HG02884 (cell line): Measurements from ENCODE around the gene C16orf54.
"Not testable (repeated sequence)": the region's sequence is repeated elsewhere in the genome, so short reads cannot be mapped to it uniquely, and the experiment has no call there.

ENCODE experiments used
- ATAC-seq: cut with Tn5 transposase; IDR thresholded peaks from one replicate; pipeline ENCODE4 v1.9.1; 2021; ENCODE audit warnings: mild to moderate bottlenecking, moderate library complexity; ENCODE audit not compliant: unreplicated experiment

Gene C16orf54

GRCh38 chr16:29770250-29770929 is 24.6 kb upstream of the C16orf54 start:
- ATAC-seq, result no peak

DNA sequence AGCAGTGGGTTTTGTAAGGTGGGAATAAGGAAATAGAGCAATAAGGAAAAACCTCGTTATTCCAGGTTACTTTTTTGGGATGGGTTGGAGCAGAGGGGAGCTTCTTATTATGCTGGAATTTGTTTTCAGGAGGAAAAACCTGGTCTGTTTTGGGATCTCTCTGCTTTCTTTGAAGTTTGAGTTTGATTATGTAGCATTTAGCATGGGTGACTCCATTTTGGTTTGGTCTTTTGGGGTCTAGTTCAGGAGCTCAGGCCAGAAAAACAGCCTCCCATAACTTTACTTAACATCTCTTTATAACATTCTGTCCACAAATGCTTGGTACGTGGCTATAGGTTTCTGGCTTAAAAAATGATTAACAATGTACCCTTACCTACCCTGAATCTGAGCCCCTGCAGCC is 23.7 kb upstream of the C16orf54 start:
- ATAC-seq, result no peak

DNA sequence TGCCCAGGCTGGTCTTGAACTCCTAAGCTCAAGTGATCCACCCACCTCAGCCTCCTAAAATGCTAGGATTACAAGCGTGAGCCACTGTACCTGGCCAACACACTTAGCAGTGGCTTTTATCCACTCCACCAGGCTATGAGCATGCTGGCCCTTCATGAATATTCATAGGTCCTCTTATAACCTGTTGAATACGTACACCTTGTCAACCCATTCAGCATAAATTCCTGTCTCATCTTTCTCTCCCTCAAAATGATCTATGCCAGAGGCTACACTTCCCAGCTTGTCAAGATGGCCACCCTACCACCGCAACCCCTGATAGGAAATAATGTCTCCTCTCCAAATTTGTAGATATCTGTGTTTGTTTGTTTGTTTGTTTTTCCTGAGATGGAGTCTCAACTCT is 21.3 kb upstream of the C16orf54 start:
- ATAC-seq, result no peak

DNA sequence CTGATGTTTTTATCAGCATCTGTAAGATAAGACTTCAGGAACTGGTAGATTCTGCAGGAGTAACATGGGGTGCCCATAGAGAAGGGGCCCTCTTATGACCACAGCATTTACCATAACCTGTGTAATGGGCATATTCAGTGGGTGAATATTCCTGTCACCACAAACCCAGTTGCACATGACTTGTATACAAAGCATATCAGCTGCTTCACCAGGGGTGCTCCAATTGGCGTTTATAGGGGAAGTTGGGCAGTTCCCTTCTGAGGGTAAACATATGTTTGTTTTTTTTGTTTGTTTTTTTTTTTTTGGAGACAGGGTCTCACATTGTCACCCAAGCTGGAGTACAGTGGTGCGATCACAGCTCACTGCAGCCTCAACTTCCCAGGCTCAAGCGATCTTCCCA is 20.8 kb upstream of the C16orf54 start:
- ATAC-seq, result no peak

GRCh38 chr16:29765167-29766032 is 19.6 kb upstream of the C16orf54 start:
- ATAC-seq, result no peak

- no peak for ATAC-seq
Measured at GRCh38 chr16:29763326-29763725, 17.5 kb upstream of the C16orf54 start.

- ATAC-seq, result no peak
Measured at GRCh38 chr16:29761882-29762281, 16.1 kb upstream of the C16orf54 start.

DNA sequence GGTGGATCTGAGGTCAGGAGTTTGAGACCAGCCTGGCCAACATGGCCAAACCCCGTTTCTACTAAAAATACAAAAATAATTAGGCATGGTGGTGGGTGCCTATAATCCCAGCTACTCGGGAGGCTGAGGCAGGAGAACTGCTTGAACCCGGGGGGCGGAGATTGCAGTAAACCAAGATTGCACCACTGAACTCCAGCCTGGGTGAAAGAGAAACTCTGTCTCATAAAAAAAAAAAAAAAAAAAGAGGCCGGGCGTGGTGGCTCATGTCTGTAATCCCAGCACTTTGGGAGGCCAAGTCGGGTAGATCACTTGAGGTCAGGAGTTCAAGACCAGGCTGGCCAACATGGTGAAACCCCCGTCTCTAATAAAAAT is 15.5 kb upstream of the C16orf54 start:
- ATAC-seq, result not testable (repeated sequence)

DNA sequence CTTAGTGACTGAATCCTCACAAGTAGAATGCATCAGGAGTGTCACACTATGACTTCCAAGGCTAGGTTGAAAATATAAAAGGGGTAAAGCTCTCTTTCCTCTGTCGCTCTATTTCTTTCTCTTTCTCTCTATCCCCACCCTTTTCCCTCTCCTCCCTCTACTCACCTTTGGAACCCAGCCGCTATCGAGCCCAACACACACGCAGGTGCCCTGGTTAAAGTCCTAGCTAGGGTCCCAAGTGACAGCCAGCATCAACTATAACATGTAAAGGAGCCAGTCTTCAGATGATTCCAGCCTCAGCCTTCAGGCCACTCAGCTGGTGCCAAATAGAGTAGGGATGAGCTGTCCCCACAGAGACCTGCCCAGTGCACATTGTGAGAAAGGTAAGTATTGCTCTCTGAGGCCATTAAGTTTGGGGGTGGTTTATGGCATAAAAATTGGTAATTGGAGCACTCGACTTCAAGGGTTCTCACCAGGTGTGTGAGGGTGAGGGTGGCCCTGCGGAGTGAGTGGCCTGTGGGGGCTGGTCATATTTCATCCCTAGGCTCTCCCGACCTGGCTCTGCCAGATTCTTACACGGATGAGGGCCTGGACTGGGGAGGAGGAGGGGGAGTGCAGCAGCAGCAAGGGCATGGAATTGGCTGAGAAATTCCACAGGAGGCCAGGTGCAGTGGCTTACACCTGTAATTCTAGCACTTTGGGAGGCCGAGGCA is 14.9 kb upstream of the C16orf54 start:
- ATAC-seq, result no peak

DNA sequence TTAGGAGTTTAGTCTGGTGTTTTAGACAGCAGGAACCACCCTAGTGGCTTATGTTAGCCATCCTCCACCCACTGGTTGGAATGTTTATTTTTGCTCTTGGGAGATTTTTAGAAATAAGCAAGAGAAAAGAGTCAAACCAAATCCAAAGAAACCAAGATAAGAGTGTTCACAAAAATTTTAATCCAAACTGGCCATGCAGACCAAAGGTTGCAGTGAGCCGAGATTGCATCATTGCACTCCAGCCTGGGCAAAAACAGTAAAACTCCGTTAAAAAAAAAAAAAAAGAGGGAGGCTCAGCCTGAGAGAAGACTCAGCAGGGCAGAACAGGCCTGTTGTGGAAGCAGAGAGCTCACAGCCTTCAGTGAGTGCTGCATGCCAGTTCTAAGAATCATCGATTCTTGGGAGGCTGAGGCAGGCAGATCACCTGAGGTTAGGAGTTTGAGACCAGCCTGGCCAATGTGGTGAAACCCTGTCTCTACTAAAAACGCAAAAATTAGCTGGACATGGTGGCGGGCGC is 12.2 kb upstream of the C16orf54 start:
- no peak for ATAC-seq

DNA sequence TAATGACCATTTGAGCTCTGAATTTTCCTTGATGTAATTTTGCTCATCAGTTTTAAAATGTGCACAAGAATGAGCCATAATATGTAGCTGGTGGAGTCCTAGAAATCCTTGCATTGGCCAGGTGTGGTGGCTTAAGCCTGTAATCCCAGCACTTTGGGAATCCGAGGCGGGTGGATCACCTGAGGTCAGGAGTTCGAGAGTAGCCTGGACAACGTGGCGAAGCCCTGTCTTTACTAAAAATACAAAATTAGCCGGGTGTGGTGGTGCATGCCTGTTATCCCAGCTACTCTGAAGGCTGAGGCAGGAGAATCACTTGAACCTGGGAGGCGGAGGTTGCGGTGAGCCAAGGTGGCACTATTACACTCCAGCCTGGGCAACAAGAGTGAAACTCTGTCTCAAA is 11.3 kb upstream of the C16orf54 start:
- not testable (repeated sequence) for ATAC-seq

- ATAC-seq, result no peak
Measured at GRCh38 chr16:29756654-29757053, 10.9 kb upstream of the C16orf54 start.

DNA sequence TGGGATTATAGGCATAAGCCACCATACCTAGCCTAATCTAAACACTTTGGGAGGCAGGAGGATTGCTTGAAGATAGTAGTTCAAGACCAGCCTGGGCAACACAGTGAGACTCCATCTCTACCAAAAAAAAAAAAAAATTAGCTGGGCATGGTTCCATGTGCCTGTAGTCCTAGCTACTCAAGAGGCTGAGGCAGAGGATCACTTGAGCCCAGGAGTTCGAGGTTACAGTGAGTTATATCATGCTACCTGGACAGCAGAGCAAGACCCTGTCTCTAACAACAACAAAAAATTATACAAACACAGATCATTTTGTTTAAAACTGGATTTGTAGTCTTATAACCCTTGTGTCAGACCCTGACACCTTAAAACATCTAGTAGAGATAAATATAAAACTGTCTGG is 7.7 kb upstream of the C16orf54 start:
- ATAC-seq, result no peak

DNA sequence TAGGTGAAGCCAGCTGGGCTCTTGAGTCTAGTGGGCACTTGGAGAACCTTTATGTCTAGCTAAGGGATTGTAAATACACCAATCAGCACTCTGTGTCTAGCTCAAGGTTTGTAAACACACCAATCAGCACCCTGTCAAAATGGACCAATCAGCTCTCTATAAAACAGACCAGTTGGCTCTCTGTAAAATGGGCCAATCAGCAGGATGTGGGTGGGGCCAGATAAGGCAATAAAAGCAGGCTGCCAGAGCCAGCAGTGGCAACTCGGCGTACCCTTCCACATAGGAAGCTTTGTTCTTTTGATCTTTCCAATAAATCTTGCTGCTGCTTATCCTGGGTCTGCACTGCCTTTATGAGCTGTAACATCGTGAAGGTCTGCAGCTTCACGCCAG is 3.0 kb upstream of the C16orf54 start:
- ATAC-seq, result not testable (repeated sequence)

DNA sequence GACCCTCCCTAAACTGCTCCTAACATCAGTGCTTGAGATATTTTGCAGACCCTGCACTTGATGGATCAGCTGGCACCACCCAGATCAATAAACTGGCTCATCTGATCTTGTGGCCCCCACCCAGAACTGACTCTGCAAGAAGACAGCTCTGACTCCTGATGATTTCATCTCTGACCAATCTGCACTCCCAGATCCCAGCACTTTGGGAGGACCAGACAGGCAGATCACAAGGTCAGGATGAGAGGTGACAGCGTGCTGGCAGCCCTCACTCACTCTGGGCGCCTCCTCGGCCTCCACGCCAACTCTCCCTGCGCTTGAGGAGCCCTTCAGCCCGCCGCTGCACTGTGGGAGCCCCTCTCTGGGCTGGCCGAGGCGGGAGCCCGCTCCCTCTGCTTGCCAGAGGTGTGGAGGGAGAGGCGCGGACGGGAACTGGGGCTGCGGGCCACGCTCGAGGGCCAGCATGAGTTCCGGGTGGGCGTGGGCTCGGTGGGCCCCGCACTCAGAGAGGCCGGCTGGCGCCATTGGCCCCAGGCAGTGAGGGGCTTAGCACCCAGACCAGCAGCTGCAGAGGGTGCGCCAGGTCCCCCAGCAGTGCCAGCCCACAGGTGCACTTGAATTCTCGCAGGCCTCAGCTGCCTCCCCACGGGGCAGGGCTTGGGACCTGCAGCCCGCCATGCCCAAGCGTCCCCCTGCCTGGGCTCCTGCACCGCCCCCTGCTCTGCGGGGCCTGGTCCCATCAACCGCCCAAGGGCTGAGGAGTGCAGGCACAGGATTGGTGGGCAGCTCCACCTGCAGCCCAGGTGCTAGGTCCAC is 2.4 kb upstream of the C16orf54 start:
- no peak for ATAC-seq

DNA sequence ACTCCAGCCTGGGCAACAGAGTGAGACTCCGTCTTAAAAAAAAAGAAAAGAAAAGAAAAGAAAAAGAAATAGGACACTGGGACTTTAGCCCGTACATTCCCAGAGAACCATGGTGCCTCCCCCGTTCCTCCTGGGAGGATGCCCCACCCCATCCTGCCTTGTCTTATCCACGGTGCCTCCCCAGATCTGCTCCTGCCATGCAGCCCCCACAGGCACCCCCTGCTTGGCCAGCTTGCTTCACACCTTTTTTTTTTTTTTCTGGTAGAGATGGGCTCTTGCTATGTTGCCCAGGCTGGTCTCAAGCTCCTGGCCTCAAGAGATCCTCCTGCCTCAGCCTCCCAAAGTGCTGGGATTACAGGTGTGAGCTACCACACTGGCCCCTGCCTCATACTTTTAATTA is 728 bp upstream of the C16orf54 start:
- ATAC-seq, result not testable (repeated sequence)

DNA sequence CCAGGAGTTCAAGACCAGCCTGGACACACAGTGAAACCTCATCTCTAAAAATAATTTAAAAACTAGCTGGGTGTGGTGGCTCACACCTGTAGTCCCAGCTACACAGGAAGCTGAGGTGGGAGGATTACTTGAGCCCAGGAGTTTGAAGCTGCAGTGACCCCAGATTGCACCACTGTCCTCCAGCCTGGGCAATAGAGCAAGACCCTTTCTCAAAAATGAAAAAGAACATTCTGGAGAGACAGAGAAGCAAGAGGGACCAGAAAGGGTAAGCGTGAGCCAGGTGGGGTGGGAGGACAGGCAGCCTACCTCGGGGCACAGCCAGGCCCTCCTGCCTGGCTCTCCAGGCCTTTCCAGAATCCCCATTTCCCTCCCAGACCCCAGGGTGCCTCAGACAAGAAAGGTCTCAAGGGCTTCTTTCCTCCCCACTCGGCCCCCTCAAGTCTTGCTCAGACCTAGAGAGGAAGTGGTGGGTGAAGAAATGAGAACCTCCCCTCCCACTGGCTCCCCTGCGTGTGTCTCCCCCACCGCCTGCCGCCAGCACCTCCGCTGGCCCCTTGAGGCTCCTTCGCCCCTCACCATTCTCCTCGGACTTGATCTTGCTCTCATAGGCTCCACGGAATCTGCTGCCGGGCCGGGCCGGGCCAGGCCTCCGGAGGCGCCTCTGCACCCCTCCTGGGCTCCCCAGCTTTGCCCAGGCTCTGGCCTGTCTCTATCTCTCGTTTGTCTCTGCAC is 503 bp downstream of the C16orf54 start:
- ATAC-seq, result no peak

- no peak for ATAC-seq
Measured at GRCh38 chr16:29744541-29745101, 1.2 kb downstream of the C16orf54 start.

GRCh38 chr16:29743827-29744531 is 1.8 kb downstream of the C16orf54 start:
- ATAC-seq, result no peak
